Loucy (cell line): Measurements from ENCODE around the gene SH3BGRL2.

Experiments
- CTCF ChIP-seq: fragments of 200-600 bp; sonication (generic); conservative IDR thresholded peaks from 2 replicates; pipeline ENCODE4 v1.5.1; 2014; ENCODE audit warnings: mild to moderate bottlenecking, antibody characterized with exemption, low read length
- EZH2phosphoT487 ChIP-seq: fragments of 200-600 bp; IDR thresholded peaks from 2 replicates; pipeline ENCODE4 v1.6.1; 2018; ENCODE audit warnings: antibody characterized with exemption, mild to moderate bottlenecking, moderate library complexity, borderline replicate concordance

GRCh38 chr6:79608334-79609224 lies 22.6 kb upstream of the SH3BGRL2 start:
- TF ChIP-seq CTCF (no peak), EZH2phosphoT487 (no peak)
